ENCODE data around the gene CPM. TPM values are rescaled to one million over a fixed set of nuclear protein-coding genes. Genes with fewer than 3 reads are reported as not detected.
A peak's percentile ranks its signal among the peaks of the same experiment; 100 is the strongest.

The CPM gene
- total and polyA plus RNA-seq, 4 donors: 10.3 to 17.7 (median 14.4) TPM

- Histone ChIP-seq H3K4me3 (ENCODE audit: low read depth, low read length) (no peak overlapping the region), H3K9me3 (ENCODE audit: control insufficient read depth, insufficient read depth, low read length) (no peaks in the 10 kb centered on the region), H3K27me3 (ENCODE audit: control insufficient read depth, insufficient read depth, low read length) (no peaks in the 10 kb centered on the region), H3K4me1 (ENCODE audit: control insufficient read depth, insufficient read depth, low read length) (no peaks in the 10 kb centered on the region), H3K36me3 (ENCODE audit: control insufficient read depth, insufficient read depth, low read length) (no peaks in the 10 kb centered on the region), H3K27ac (ENCODE audit: low read depth, low read length) (no peak overlapping the region)
- DNase-seq (ENCODE audit: low read depth in 4 of 6, low spot score in 6 of 6): no peak
- 75% methylated on average over 2 of the region's 5 CpGs for WGBS (ENCODE audit: insufficient coverage)
These were observed 46.1 kb downstream of the CPM start for GRCh38 chr12:68886636-68887572.

GRCh38 chr12:68885381-68885780 lies 47.6 kb downstream of the CPM start:
- Histone ChIP-seq H3K9me3 (ENCODE audit: control insufficient read depth, insufficient read depth, low read length) (no peaks in the 10 kb centered on the region), H3K4me1 (ENCODE audit: control insufficient read depth, insufficient read depth, low read length) (no peaks in the 10 kb centered on the region), H3K27ac (ENCODE audit: low read depth, low read length) (no peak overlapping the region), H3K27me3 (ENCODE audit: control insufficient read depth, insufficient read depth, low read length) (no peaks in the 10 kb centered on the region), H3K4me3 (ENCODE audit: low read depth, low read length) (no peak overlapping the region), H3K36me3 (ENCODE audit: control insufficient read depth, insufficient read depth, low read length) (no peaks in the 10 kb centered on the region)
- 78% methylated on average over 3 of the region's 3 CpGs for WGBS (ENCODE audit: insufficient coverage)
- no peak for DNase-seq (ENCODE audit: low read depth in 4 of 6, low spot score in 6 of 6)

GRCh38 chr12:68884251-68884650 lies 48.7 kb downstream of the CPM start:
- DNase-seq (ENCODE audit: low read depth in 4 of 6, low spot score in 6 of 6): no peak
- Histone ChIP-seq H3K4me3 (ENCODE audit: low read depth, low read length) (no peak overlapping the region), H3K36me3 (ENCODE audit: control insufficient read depth, insufficient read depth, low read length) (no peaks in the 10 kb centered on the region), H3K4me1 (ENCODE audit: control insufficient read depth, insufficient read depth, low read length) (no peaks in the 10 kb centered on the region), H3K27ac (ENCODE audit: low read depth, low read length) (no peak overlapping the region), H3K27me3 (ENCODE audit: control insufficient read depth, insufficient read depth, low read length) (no peaks in the 10 kb centered on the region), H3K9me3 (ENCODE audit: control insufficient read depth, insufficient read depth, low read length) (no peaks in the 10 kb centered on the region)
- 95% methylated on average over 5 of the region's 5 CpGs for WGBS (ENCODE audit: insufficient coverage)

GRCh38 chr12:68883151-68883550 lies 49.8 kb downstream of the CPM start:
- Histone ChIP-seq H3K9me3 (ENCODE audit: control insufficient read depth, insufficient read depth, low read length) (peaks cover 3% of the 10 kb centered on the region), H3K4me1 (ENCODE audit: control insufficient read depth, insufficient read depth, low read length) (no peaks in the 10 kb centered on the region), H3K36me3 (ENCODE audit: control insufficient read depth, insufficient read depth, low read length) (no peaks in the 10 kb centered on the region), H3K27me3 (ENCODE audit: control insufficient read depth, insufficient read depth, low read length) (no peaks in the 10 kb centered on the region), H3K27ac (ENCODE audit: low read depth, low read length) (no peak overlapping the region), H3K4me3 (ENCODE audit: low read depth, low read length) (no peak overlapping the region)
- WGBS (ENCODE audit: insufficient coverage): no CpG with 5 or more reads among the region's 3 CpGs
- DNase-seq (ENCODE audit: low read depth in 4 of 6, low spot score in 6 of 6): no peak

- Histone ChIP-seq H3K36me3 (ENCODE audit: control insufficient read depth, insufficient read depth, low read length) (no peaks in the 10 kb centered on the region), H3K9me3 (ENCODE audit: control insufficient read depth, insufficient read depth, low read length) (peaks cover 3% of the 10 kb centered on the region), H3K4me1 (ENCODE audit: control insufficient read depth, insufficient read depth, low read length) (no peaks in the 10 kb centered on the region), H3K27ac (ENCODE audit: low read depth, low read length) (no peak overlapping the region), H3K4me3 (ENCODE audit: low read depth, low read length) (no peak overlapping the region), H3K27me3 (ENCODE audit: control insufficient read depth, insufficient read depth, low read length) (no peaks in the 10 kb centered on the region)
- no peak for DNase-seq (ENCODE audit: low read depth in 4 of 6, low spot score in 6 of 6)
- WGBS (ENCODE audit: insufficient coverage): 80% methylated on average over 1 of the region's 4 CpGs
These were observed 50.6 kb downstream of the CPM start for GRCh38 chr12:68882251-68882964.

- H3K27ac ChIP-seq (ENCODE audit: low read depth, low read length): no peak overlapping the region
- H3K4me1 ChIP-seq (ENCODE audit: control insufficient read depth, insufficient read depth, low read length): no peaks in the 10 kb centered on the region
- peak in 1 of 6 donors; percentile 30 for DNase-seq (ENCODE audit: low read depth in 4 of 6, low spot score in 6 of 6)
- 100% methylated on average over 1 of the region's 5 CpGs for WGBS (ENCODE audit: insufficient coverage)
- no peaks in the 10 kb centered on the region for H3K36me3 ChIP-seq (ENCODE audit: control insufficient read depth, insufficient read depth, low read length)
- H3K27me3 ChIP-seq (ENCODE audit: control insufficient read depth, insufficient read depth, low read length): no peaks in the 10 kb centered on the region
- peaks cover 3% of the 10 kb centered on the region for H3K9me3 ChIP-seq (ENCODE audit: control insufficient read depth, insufficient read depth, low read length)
- no peak overlapping the region for H3K4me3 ChIP-seq (ENCODE audit: low read depth, low read length)
These were observed 52.2 kb downstream of the CPM start for GRCh38 chr12:68880660-68881325.

- DNase-seq (ENCODE audit: low read depth in 4 of 6, low spot score in 6 of 6): no peak
- H3K9me3 ChIP-seq (ENCODE audit: control insufficient read depth, insufficient read depth, low read length): peaks cover 3% of the 10 kb centered on the region
- no peaks in the 10 kb centered on the region for H3K4me1 ChIP-seq (ENCODE audit: control insufficient read depth, insufficient read depth, low read length)
- H3K36me3 ChIP-seq (ENCODE audit: control insufficient read depth, insufficient read depth, low read length): no peaks in the 10 kb centered on the region
- no peak overlapping the region for H3K27ac ChIP-seq (ENCODE audit: low read depth, low read length)
- H3K4me3 ChIP-seq (ENCODE audit: low read depth, low read length): no peak overlapping the region
- H3K27me3 ChIP-seq (ENCODE audit: control insufficient read depth, insufficient read depth, low read length): no peaks in the 10 kb centered on the region
- 100% methylated on average over 2 of the region's 4 CpGs for WGBS (ENCODE audit: insufficient coverage)
These were observed 54.1 kb downstream of the CPM start for GRCh38 chr12:68878846-68879245.

- Histone ChIP-seq H3K4me3 (ENCODE audit: low read depth, low read length) (no peak overlapping the region), H3K27ac (ENCODE audit: low read depth, low read length) (no peak overlapping the region), H3K4me1 (ENCODE audit: control insufficient read depth, insufficient read depth, low read length) (no peaks in the 10 kb centered on the region), H3K27me3 (ENCODE audit: control insufficient read depth, insufficient read depth, low read length) (no peaks in the 10 kb centered on the region), H3K36me3 (ENCODE audit: control insufficient read depth, insufficient read depth, low read length) (no peaks in the 10 kb centered on the region), H3K9me3 (ENCODE audit: control insufficient read depth, insufficient read depth, low read length) (peaks cover 3% of the 10 kb centered on the region)
- DNase-seq (ENCODE audit: low read depth in 4 of 6, low spot score in 6 of 6): no peak
- 67% methylated on average over 1 of the region's 4 CpGs for WGBS (ENCODE audit: insufficient coverage)
These were observed 54.7 kb downstream of the CPM start for GRCh38 chr12:68878283-68878682.

GRCh38 chr12:68877583-68877982 lies 55.4 kb downstream of the CPM start:
- Histone ChIP-seq H3K9me3 (ENCODE audit: control insufficient read depth, insufficient read depth, low read length) (peaks cover 3% of the 10 kb centered on the region), H3K4me1 (ENCODE audit: control insufficient read depth, insufficient read depth, low read length) (no peaks in the 10 kb centered on the region), H3K36me3 (ENCODE audit: control insufficient read depth, insufficient read depth, low read length) (no peaks in the 10 kb centered on the region), H3K4me3 (ENCODE audit: low read depth, low read length) (no peak overlapping the region), H3K27ac (ENCODE audit: low read depth, low read length) (no peak overlapping the region), H3K27me3 (ENCODE audit: control insufficient read depth, insufficient read depth, low read length) (no peaks in the 10 kb centered on the region)
- no CpG with 5 or more reads among the region's 4 CpGs for WGBS (ENCODE audit: insufficient coverage)
- DNase-seq (ENCODE audit: low read depth in 4 of 6, low spot score in 6 of 6): no peak

All from spinal cord (tissue), 10 donors.